Activated T-helper 2 cell treated with anti-CD3 and anti-CD28 coated beads, Interferon-gamma antibody, Interleukin-2, Interleukin-4, amounts not matched to agents 10 μg/mL and 5 μg/mL and 100 μg/mL, durations not matched to agents 14 hours and 24 hours and 36 hours (primary cell): ENCODE results near the gene MTHFD1. TPM values are rescaled to one million over a fixed set of nuclear protein-coding genes. Genes with fewer than 3 reads are reported as not detected.
"Not testable (repeated sequence)": the region's sequence is repeated elsewhere in the genome, so short reads cannot be mapped to it uniquely, and the experiment has no call there.

Source experiments
- DNase-seq: peaks from one replicate; pipeline ENCODE4 v3.0.0; 2021; ENCODE audit warnings: low spot score
- H3K27ac Mint-ChIP-seq: one replicate; pipeline ENCODE4 v1.8.0; 2021; ENCODE audit warnings: mixed read lengths
- H3K27me3 Mint-ChIP-seq: one replicate; pipeline ENCODE4 v1.8.0; 2021; ENCODE audit warnings: low read depth, mixed read lengths
- H3K36me3 Mint-ChIP-seq: one replicate; pipeline ENCODE4 v1.8.0; 2021; ENCODE audit warnings: low read depth, mixed read lengths
- H3K4me1 Mint-ChIP-seq: one replicate; pipeline ENCODE4 v1.8.0; 2021; ENCODE audit warnings: low read depth, mixed read lengths
- H3K4me3 Mint-ChIP-seq: one replicate; pipeline ENCODE4 v1.8.0; 2021; ENCODE audit warnings: low read depth, mild to moderate bottlenecking, moderate library complexity, mixed read lengths
- H3K9me3 Mint-ChIP-seq: one replicate; pipeline ENCODE4 v1.8.0; 2021; ENCODE audit warnings: mixed read lengths
- intact Hi-C: fragments of 100-400 bp; cut with micrococcal nuclease; formaldehyde crosslinking; loops from one replicate; pipeline ENCODE4 v1.15.1; 2023
- total RNA-seq: library from RNA; stranded (reverse); gene quantifications from 2 replicates; pipeline ENCODE4 v1.2.3, GENCODE V29; 2022

The MTHFD1 gene
- total RNA-seq = 291 and 309 TPM in 2 replicates

DNA sequence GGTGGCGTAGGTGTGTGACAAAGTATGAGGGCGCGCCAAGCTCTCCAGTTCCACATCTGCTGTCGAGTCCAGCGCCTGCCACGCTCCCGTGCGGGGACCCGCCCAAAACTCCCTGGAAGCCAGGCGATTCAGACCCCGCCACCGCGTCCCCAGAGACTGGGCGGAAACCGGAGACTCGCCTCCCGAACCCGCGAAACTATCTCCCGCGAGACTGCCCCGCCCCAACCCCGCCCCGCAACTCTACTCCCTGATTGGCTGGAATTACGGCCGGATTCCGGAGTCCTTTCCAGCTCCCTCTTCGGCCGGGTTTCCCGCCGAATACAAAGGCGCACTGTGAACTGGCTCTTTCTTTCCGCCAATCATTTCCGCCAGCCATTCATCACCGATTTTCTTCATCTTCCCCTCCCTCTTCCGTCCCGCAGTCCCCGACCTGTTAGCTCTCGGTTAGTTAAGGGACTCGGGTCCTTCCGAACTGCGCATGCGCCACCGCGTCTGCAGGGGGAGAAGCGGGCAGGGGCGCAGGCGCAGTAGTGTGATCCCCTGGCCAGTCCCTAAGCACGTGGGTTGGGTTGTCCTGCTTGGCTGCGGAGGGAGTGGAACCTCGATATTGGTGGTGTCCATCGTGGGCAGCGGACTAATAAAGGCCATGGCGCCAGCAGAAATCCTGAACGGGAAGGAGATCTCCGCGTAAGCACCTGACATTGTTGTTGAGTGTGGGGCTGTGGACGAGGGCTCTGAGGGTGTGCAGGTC lies at the start of gene MTHFD1:
MTHFD1 (plus strand) TSS at position 572 of the 751 bp plus-strand sequence; CDS start at position 647, 75 bp downstream.
- Mint-ChIP-seq H3K4me1 (peaks cover 34% of the 10 kb centered on the region), H3K27ac (peak within 1 kb of the TSS; percentile 92), H3K36me3 (peaks cover 42% of the 10 kb centered on the region), H3K4me3 (peak within 1 kb of the TSS; percentile 86), H3K9me3 (no peaks in the 10 kb centered on the region), H3K27me3 (no peaks in the 10 kb centered on the region)
- intact Hi-C loops = loop anchor here (1.0 to 5.0 kb wide), 6 partner anchors 25 to 117 kb away; partner anchors contain the start of genes AKAP5 and ZBTB1
- peak; percentile 97 for DNase-seq

GRCh38 chr14:64338616-64339316 lies 49.4 kb upstream of the MTHFD1 start:
- DNase-seq = peak; percentile 89
- H3K9me3 Mint-ChIP-seq = peaks cover 12% of the 10 kb centered on the region
- H3K36me3 Mint-ChIP-seq = peaks cover 14% of the 10 kb centered on the region
- intact Hi-C loops = loop anchor here (1.0 to 5.0 kb wide), 4 partner anchors 50 to 165 kb away; partner anchors contain the start of genes AKAP5, MTHFD1 and ZBTB25
- no peaks in the 10 kb centered on the region for H3K27me3 Mint-ChIP-seq
- H3K4me1 Mint-ChIP-seq = peaks cover 23% of the 10 kb centered on the region
- H3K27ac Mint-ChIP-seq = peak overlapping the region; percentile 80
- H3K4me3 Mint-ChIP-seq = peak overlapping the region; percentile 91

DNA sequence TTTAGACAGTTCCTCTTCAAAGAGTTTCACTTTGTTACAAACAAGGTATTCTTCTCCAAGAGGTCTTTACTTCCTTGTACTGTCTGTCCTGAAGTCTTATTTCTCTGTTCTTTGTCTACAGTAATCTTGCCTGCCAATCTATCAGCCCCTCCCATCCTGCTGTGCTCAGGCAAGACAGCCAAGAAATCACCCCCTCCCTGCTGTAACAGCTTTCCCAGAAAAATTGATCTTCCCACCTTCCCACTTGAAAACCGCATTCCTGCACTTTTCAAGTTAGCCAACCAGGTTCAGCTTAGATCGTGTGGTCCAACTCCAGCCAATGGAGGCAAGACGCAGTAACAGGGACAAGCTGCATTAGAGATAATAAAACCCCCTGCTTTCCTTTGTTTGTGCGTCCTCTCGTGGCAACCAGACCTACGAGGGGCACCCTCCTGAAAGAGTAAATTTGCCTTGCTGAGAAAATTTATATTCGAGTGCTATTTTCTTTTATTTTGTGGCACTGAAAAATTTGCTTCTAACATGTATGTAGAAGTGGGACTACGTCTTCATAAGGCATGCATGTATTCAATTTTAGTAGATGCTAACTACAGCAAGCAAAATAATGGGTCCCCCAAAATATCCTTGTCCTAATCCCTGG lies 47.5 kb upstream of the MTHFD1 start:
- intact Hi-C loops = no loop called here
- Mint-ChIP-seq H3K4me1 (peaks cover 25% of the 10 kb centered on the region), H3K4me3 (no peak overlapping the region), H3K27me3 (no peaks in the 10 kb centered on the region), H3K36me3 (peaks cover 14% of the 10 kb centered on the region), H3K9me3 (peaks cover 12% of the 10 kb centered on the region), H3K27ac (no peak overlapping the region)
- no peak for DNase-seq

- H3K27me3 Mint-ChIP-seq = no peaks in the 10 kb centered on the region
- no peak for DNase-seq
- no peak overlapping the region for H3K27ac Mint-ChIP-seq
- intact Hi-C loops = no loop called here
- H3K9me3 Mint-ChIP-seq = no peaks in the 10 kb centered on the region
- H3K4me3 Mint-ChIP-seq = no peak overlapping the region
- H3K36me3 Mint-ChIP-seq = no peaks in the 10 kb centered on the region
- peaks cover 6% of the 10 kb centered on the region for H3K4me1 Mint-ChIP-seq
Observed at GRCh38 chr14:64347748-64348147, 40.4 kb upstream of the MTHFD1 start.

DNA sequence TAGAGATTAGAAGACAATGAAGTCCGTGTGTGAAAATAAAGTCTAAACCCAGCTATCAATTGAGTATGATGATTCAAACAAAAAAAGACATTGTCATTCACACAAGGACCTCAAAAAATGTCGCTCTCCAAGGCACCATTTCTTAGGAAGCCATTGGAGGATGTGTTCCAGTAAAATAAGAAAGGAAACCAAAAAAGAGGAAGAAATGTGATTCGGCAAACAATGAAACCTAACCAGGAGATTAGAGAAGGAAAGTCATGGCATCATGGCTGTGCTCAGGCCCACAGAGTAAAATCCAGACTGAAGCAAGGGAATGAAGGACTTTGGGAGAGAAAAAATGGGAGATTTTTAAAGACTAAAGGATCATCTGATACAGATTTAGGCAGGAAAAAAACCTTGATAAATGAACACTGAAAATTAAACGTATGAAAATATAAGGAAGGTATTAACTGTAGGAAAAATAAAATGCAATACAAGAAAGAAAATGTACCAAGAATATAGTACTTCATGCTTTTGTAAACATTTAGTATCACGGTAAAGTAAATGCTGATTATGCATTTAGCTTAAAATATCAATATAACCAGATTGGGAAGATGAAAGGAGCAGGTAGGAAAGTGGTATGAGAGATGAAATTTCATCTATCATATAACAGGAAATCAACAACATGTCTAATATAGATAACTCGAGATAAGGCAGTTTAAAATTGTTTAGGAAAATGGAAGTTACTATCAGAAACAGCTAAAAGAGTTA lies 38.2 kb upstream of the MTHFD1 start:
- Mint-ChIP-seq H3K4me3 (no peak overlapping the region), H3K4me1 (no peaks in the 10 kb centered on the region), H3K36me3 (no peaks in the 10 kb centered on the region), H3K9me3 (no peaks in the 10 kb centered on the region), H3K27ac (no peak overlapping the region), H3K27me3 (no peaks in the 10 kb centered on the region)
- intact Hi-C loops = no loop called here
- DNase-seq = no peak

DNA sequence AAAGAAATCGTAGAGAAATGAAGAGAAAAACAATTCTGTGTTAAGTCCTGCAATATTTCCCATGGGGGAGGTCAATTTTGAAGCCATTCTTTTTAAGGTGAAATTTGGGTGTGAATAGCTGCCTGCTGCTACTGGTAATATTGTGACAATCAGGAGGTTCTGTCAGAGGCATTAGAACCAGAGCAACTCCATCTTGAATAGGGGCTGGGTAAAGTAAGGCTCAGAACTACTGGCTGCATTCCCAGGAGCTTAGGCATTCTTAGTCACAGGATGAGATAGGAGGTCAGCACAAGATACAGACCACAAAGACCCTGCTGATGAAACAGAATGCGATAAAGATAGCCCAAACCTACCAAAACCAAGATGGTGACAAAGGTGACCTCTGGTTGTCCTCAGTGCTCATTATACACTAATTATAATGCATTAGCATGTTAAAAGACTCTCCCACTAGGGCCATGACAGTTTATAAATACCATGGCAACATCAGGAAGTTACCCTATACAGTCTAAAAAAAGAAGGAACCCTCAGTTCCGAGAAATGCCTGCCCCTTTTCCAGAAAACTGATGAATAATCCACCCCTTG lies 24.8 kb upstream of the MTHFD1 start:
- Mint-ChIP-seq H3K36me3 (no peaks in the 10 kb centered on the region), H3K4me3 (no peak overlapping the region), H3K4me1 (peaks cover 1% of the 10 kb centered on the region), H3K27me3 (no peaks in the 10 kb centered on the region), H3K9me3 (no peaks in the 10 kb centered on the region), H3K27ac (no peak overlapping the region)
- DNase-seq = no peak
- intact Hi-C loops = no loop called here

GRCh38 chr14:64364907-64365306 lies 23.2 kb upstream of the MTHFD1 start:
- Mint-ChIP-seq H3K9me3 (no peaks in the 10 kb centered on the region), H3K27me3 (no peaks in the 10 kb centered on the region), H3K36me3 (no peaks in the 10 kb centered on the region), H3K27ac (no peak overlapping the region), H3K4me3 (no peak overlapping the region), H3K4me1 (peaks cover 1% of the 10 kb centered on the region)
- no peak for DNase-seq
- intact Hi-C loops = no loop called here

DNA sequence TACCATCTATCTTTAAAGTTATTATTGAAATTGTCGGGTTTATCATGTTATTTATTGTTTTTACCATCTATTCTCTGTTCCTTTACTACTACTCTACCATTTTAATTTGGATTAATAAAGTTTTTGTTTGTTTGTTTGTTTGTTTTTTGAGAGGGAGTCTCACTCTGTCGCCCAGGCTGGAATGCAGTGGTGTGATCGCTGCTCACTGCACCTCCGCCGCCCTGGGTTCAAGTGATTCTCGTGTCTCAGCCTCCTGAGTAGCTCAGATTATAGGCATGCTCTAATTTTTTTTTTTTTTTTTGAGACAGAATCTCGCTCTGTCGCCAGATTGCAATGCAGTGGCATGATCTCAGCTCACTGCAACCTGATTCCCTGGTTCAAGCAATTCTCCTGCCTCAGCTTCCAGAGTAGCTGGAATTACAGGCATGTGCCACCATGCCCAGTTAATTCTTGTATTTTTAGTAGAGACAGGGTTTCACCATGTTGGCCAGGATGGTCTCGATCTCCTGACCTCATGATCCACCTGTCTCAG lies 22.7 kb upstream of the MTHFD1 start:
- H3K9me3 Mint-ChIP-seq, H3K27me3 Mint-ChIP-seq, H3K36me3 Mint-ChIP-seq: not testable (repeated sequence)

DNA sequence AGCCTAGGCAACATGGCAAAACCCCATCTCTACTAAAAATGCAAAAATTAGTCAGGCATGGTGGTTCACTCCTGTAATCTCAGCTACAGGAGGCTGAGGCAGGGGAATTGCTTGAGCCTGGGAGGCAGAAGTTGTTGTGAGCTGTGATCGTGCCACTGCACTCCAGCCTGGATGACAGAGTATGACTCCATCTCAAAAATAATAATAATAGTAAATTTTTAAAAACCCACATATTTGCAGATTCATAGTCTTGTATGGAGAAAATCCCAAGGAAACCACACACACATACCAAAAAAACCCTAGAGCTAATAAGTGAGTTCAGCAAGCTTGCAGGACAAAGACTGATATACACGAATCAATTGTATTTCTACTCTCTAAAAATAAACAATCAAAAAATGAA lies 19.0 kb upstream of the MTHFD1 start:
- H3K4me3 Mint-ChIP-seq = no peak overlapping the region

More for the DNA sequence above, 22.7 kb upstream of the MTHFD1 start:
- H3K4me1 Mint-ChIP-seq, H3K4me3 Mint-ChIP-seq, DNase-seq, H3K27ac Mint-ChIP-seq, intact Hi-C loops: not testable (repeated sequence)

DNA sequence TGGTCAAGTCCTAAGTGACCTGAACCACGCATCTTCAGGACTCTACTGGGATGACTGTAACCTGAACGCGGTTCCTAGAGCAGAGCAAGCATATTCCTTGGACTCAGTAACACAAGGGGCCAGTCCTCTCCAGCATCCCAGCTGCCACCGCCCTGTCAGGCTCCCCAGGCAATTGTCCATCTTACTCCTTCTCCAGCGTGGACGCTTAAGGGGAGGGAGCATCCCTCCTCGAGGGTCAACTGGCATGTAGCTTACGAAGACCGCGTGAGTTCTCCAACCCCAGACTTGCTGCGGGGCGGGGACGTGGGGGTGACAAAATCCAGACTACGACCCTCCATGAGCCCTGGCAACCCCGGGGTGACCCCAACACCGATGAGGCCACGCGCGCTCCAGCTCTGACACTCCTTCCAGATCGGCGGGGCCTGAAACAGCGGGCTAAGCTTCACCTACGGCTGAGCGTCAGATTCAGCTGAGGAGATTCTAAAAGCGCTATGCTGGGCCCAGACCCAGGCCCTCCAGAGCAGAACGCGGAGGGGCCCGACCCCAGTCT lies 846 bp upstream of the MTHFD1 start:
- Mint-ChIP-seq H3K4me1 (peaks cover 28% of the 10 kb centered on the region), H3K27ac (peak overlapping the region; percentile 92), H3K9me3 (no peaks in the 10 kb centered on the region), H3K36me3 (peaks cover 35% of the 10 kb centered on the region), H3K4me3 (peak overlapping the region; percentile 86), H3K27me3 (no peaks in the 10 kb centered on the region)
- DNase-seq = no peak
- intact Hi-C loops = loop anchor here (5.0 kb wide), 1 partner anchor 80 kb away; the partner anchor contains the start of gene AKAP5

More for the DNA sequence above, 19.0 kb upstream of the MTHFD1 start:
- Mint-ChIP-seq H3K4me1 (no peaks in the 10 kb centered on the region), H3K27me3 (no peaks in the 10 kb centered on the region), H3K27ac (no peak overlapping the region), H3K9me3 (no peaks in the 10 kb centered on the region), H3K36me3 (no peaks in the 10 kb centered on the region)
- DNase-seq = no peak
- intact Hi-C loops = no loop called here

DNA sequence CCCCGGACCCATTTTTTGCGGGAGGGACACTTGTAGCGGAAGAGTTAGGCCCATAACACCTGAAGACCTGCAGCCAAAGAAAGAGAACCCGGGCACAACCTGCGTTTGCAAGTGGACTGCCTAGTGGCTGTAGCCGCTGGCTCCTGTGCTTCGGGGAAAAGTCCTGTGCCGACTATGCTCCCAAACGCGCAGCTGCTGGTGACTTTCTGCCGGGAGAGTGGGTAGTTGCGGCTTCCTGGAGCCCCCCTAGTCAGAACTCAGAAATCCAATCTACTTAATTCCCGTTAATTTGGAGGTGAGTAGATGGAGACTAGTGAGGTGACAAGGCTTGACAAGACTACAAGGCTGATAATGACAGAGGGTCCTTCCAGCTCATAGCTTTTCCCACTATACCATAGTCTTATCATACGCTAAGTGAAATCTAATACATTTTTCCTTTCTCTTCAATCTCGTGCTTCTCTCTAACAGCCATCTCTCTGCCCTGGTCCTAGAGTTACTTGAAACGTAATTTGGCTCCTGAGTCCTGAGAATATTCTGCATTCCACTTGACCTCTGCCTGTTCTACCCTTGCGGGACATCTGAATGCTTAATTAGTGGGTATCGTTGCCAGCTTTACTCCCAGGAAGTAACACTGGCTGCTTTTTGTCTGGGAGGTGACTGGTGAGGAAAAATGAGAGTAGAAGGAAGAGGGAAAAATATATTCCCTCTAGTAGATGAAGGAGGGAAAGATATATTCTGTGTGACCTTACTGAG lies 556 bp downstream of the MTHFD1 start:
- no peaks in the 10 kb centered on the region for H3K27me3 Mint-ChIP-seq
- peak overlapping the region; percentile 86 for H3K4me3 Mint-ChIP-seq
- no peaks in the 10 kb centered on the region for H3K9me3 Mint-ChIP-seq
- DNase-seq = no peak
- H3K27ac Mint-ChIP-seq = peak overlapping the region; percentile 92
- intact Hi-C loops = loop anchor here (1.0 to 5.0 kb wide), 6 partner anchors 24 to 116 kb away; partner anchors contain the start of genes AKAP5 and ZBTB1
- H3K4me1 Mint-ChIP-seq = peaks cover 40% of the 10 kb centered on the region
- peaks cover 48% of the 10 kb centered on the region for H3K36me3 Mint-ChIP-seq
